BLaER1 treated with 17β-estradiol and CSF1 and Interleukin-3, amounts not matched to agents 10 nM and 100 nM (cell line): ENCODE measurements around the gene DGKD.

Experiments used
- H3K27ac ChIP-seq, 11 experiments: shearing (Covaris generic); formaldehyde crosslinking; 2 replicates each; pipeline ENCODE4 v1.8.1; 2022
- H3K27me3 ChIP-seq, 11 experiments: shearing (Covaris generic); formaldehyde crosslinking; 2 replicates each; pipeline ENCODE4 v1.8.1; 2022
- H3K36me3 ChIP-seq, 11 experiments: shearing (Covaris generic); formaldehyde crosslinking; 2 replicates each; pipeline ENCODE4 v1.8.1; 2022
- H3K4me1 ChIP-seq, 10 experiments: shearing (Covaris generic); formaldehyde crosslinking; 2 replicates each; pipeline ENCODE4 v1.8.1; 2022
- H3K4me2 ChIP-seq, 11 experiments: shearing (Covaris generic); formaldehyde crosslinking; 2 replicates each; pipeline ENCODE4 v1.8.1; 2022
- H3K4me3 ChIP-seq, 10 experiments: shearing (Covaris generic); formaldehyde crosslinking; 2 replicates each; pipeline ENCODE4 v1.8.1; 2022
- H3K9ac ChIP-seq, 11 experiments: shearing (Covaris generic); formaldehyde crosslinking; 2 replicates each; pipeline ENCODE4 v1.8.1; 2022
- H3K9me3 ChIP-seq, 11 experiments: shearing (Covaris generic); formaldehyde crosslinking; replicated peaks in 1 of 11; 2 replicates each; pipeline ENCODE4 v1.8.1; 2022
- H4K20me1 ChIP-seq, 11 experiments: shearing (Covaris generic); formaldehyde crosslinking; 2 replicates each; pipeline ENCODE4 v1.8.1; 2022
- Cebpa-rat ChIP-seq, 11 experiments: shearing (Covaris generic); IDR thresholded peaks; 2 replicates each; pipeline ENCODE4 v1.8.1; 2022

The DGKD gene

DNA sequence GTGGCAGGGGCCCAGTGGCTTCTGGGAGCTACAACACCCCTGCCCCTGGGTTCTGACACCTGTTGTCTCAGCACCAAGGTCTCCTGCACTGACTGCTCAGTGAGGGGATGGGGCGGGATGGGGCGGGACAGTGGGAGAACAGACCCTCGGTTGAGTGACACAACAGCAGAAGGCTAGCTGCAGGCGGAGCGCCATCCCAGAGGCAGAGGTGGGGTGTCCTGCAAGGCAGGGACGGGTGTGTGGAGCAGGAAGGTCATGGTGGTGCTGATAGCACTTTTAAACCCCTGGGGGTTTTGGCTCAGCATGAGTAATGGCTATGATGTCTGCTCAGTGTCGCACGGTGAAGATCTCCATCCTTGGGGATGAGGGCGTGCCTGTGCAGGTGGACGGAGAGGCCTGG is 105.1 kb downstream of the DGKD start:
- Histone ChIP-seq H3K27ac (no peak overlapping the region), H3K36me3 (peaks cover 99 to 100% (median 100%) of the 10 kb centered on the region in 11 experiments), H3K4me2 (no peak overlapping the region)

DNA sequence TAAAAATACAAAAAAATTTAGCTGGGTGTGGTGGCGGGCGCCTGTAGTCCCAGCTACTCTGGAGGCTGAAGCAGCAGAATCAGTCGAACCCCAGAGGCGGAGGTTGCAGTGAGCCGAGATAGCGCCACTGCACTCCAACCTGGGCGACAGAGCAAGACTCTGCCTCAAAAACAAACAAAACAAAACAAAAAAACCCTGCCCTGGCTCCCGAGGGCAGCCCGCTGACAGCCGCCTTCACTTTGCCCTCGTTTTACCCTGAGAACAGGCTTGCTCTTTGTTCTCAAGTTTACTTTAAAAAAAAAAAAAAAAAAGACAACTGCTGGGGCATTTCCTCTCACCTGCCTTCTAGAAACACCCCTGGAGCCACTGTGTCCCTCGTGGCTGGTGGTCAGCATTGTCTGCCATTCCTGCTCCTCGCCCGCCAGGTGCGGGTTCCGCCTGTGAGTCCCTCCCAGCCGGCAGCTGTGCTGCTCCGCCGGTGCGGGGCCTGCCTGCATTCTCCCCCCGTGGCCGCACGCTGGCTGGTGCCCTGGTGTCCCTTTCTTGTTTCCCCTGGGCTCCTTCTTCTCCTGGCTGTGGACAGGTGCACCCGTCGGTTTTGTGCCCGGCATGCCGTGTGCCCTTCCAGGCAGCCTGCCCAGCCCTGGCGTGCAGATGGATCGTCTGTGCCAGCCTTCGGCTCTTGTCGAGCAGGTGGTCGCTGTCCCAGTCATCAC is 106.6 kb downstream of the DGKD start:
- Histone ChIP-seq H3K4me1 (no peaks in the 10 kb centered on the region), H3K9me3 (no peaks in the 10 kb centered on the region), H3K36me3 (peaks cover 98 to 100% (median 99%) of the 10 kb centered on the region in 11 experiments), H3K4me3 (no peak overlapping the region), H4K20me1 (peaks cover 0 to 99% (median 88%) of the 10 kb centered on the region in 11 experiments; a peak in 18 of 22 replicates), H3K27ac (no peak overlapping the region), H3K9ac (no peak overlapping the region), H3K27me3 (no peaks in the 10 kb centered on the region), H3K4me2 (no peak overlapping the region)
- TF ChIP-seq Cebpa-rat (IDR thresholded peaks at IDR 0.05), result no peak

More for the DNA sequence above, 105.1 kb downstream of the DGKD start:
- TF ChIP-seq Cebpa-rat (IDR thresholded peaks at IDR 0.05), result no peak
- H3K4me3 ChIP-seq, result no peak overlapping the region
- H4K20me1 ChIP-seq, result peaks cover 0 to 99% (median 93%) of the 10 kb centered on the region in 11 experiments; a peak in 18 of 22 replicates
- no peak overlapping the region for H3K9ac ChIP-seq
- no peaks in the 10 kb centered on the region for H3K9me3 ChIP-seq
- peaks cover 0 to 11% (median 0%) of the 10 kb centered on the region in 10 experiments; a peak in 3 of 20 replicates for H3K4me1 ChIP-seq
- no peaks in the 10 kb centered on the region for H3K27me3 ChIP-seq

DNA sequence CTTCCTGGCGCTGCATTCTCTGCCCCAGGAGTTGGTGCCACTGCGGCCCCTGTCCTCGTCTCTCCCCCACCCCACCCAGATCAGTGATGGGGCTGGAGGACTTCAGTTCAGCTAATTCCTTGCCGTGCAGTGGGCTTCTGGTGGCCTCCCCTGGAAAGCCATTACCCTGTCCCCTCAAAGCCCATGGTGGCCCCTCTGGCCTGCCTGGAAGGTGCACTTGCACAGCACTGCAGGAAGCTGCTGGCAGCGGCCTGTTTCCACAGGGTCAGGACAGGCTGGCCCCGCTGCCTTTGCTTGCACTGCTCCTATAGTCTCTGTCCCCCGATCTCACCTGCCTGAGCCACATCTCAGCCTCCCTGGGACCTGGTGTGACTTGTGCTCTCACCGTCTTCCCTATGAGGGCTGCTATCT is 107.2 kb downstream of the DGKD start:
- peaks cover 95 to 100% (median 99%) of the 10 kb centered on the region in 11 experiments for H3K36me3 ChIP-seq
- H3K27me3 ChIP-seq, result no peaks in the 10 kb centered on the region
- no peaks in the 10 kb centered on the region for H3K4me1 ChIP-seq
- no peak overlapping the region for H3K9ac ChIP-seq
- H3K4me3 ChIP-seq, result no peak overlapping the region
- no peak overlapping the region for H3K27ac ChIP-seq
- no peak for TF ChIP-seq Cebpa-rat (IDR thresholded peaks at IDR 0.05)
- H4K20me1 ChIP-seq, result peaks cover 0 to 97% (median 88%) of the 10 kb centered on the region in 11 experiments; a peak in 18 of 22 replicates
- no peaks in the 10 kb centered on the region for H3K9me3 ChIP-seq
- H3K4me2 ChIP-seq, result no peak overlapping the region

DNA sequence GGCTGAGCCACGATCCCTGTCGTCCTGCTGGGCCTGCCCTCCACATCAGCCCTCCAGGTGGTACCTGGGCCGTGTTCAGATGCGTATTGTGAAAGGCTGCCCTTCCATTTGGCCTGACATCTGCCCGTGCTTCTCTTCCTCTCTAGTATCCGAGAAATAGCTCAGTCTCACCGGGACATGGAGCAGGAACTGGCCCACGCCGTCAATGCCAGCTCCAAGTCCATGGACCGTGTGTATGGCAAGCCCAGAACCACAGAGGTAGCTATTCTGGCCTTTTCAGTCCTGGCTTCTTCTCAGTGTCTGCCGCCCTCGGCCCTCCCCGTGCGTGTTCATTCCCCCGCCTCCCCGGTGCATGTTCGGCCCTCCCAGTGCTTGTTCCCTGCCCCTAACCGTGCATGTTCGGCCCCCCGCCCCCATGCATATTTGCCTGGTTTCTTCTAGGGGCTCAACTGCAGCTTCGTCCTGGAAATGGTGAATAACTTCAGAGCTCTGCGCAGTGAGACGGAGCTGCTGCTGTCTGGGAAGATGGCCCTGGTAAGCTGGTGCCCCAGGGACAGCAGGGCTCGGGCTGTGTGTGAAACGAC is 108.0 kb downstream of the DGKD start:
- no peak overlapping the region for H3K4me2 ChIP-seq
- peaks cover 95 to 100% (median 99%) of the 10 kb centered on the region in 11 experiments for H3K36me3 ChIP-seq
- no peak overlapping the region for H3K4me3 ChIP-seq
- H3K27ac ChIP-seq, result no peak overlapping the region
- H3K4me1 ChIP-seq, result no peaks in the 10 kb centered on the region
- peaks cover 0 to 97% (median 88%) of the 10 kb centered on the region in 11 experiments; a peak in 18 of 22 replicates for H4K20me1 ChIP-seq
- H3K9me3 ChIP-seq, result no peaks in the 10 kb centered on the region
- H3K27me3 ChIP-seq, result no peaks in the 10 kb centered on the region
- H3K9ac ChIP-seq, result no peak overlapping the region
- TF ChIP-seq Cebpa-rat (IDR thresholded peaks at IDR 0.05), result no peak

DNA sequence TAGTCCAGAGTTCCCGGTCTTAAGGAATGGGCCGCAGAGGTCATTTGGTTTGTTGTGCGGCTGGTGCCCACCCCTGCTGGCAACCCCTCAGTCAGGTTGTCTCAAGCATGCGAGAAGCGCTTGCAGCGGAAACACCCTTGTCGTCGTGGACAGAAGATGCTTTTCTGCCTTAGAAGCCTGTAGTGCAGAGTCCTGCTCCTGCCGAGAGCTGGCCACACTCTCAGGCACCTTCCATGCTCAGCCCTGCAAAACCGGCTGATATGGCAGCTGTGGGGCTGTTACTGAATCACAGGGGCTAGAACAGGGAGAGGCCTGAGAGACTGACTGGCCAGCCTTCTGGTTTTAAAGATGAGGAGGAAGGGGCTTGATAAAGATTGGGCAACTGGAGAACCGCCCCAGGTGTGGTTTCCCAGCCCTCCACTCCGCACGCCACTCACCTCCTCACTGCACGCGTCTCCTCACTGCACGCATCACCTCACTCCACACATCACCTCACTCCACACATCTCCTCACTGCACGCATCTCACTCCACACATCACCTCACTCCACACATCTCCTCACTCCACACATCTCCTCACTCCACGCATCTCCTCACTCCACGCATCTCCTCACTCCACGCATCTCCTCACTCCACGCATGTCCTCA is 108.7 kb downstream of the DGKD start:
- Histone ChIP-seq H3K4me1 (no peaks in the 10 kb centered on the region), H4K20me1 (peaks cover 0 to 97% (median 87%) of the 10 kb centered on the region in 11 experiments; a peak in 18 of 22 replicates), H3K4me3 (no peak overlapping the region), H3K9ac (no peak overlapping the region), H3K27ac (no peak overlapping the region), H3K4me2 (no peak overlapping the region), H3K36me3 (peaks cover 95 to 100% (median 99%) of the 10 kb centered on the region in 11 experiments), H3K27me3 (no peaks in the 10 kb centered on the region), H3K9me3 (no peaks in the 10 kb centered on the region)
- TF ChIP-seq Cebpa-rat (IDR thresholded peaks at IDR 0.05), result no peak

DNA sequence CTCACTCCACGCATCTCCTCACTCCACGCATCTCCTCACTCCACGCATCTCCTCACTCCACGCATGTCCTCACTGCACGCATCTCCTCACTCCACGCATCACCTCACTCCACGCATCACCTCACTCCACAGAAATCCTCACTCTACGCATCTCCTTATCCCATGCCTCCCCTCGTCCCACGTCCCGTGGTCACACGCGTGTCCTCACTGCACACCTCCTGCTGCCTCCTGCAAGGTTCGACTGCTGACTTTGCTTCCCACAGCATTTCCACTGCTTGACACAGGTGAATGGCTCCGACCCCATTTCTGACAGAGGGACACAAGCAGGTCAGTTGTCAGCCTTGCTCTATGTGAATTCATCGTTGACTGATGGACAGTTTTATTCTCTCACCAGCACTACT is 109.3 kb downstream of the DGKD start:
- Histone ChIP-seq H3K4me2 (no peak overlapping the region), H3K36me3 (peaks cover 95 to 100% (median 99%) of the 10 kb centered on the region in 11 experiments), H3K4me3 (no peak overlapping the region)

DNA sequence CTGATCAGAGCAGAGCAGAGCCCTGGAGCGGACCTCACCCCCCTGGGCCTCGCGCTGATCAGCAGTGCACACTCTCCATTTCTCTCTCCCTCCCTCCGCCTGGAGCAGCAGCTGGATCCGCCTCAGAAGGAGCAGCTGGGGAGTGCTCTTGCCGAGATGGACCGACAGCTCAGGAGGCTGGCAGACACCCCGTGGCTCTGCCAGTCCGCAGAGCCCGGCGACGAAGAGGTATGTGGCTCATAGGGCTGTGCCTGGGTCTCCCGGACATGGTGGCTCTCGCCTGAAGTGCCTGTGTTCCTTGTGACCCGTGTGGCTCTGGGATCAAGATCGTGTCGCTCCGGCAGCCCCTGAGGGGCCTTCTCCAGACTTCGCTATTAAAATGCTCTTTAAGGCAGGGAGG is 109.8 kb downstream of the DGKD start:
- H3K9ac ChIP-seq, result no peak overlapping the region
- no peak overlapping the region for H3K4me3 ChIP-seq
- H3K4me2 ChIP-seq, result no peak overlapping the region
- peaks cover 0 to 98% (median 87%) of the 10 kb centered on the region in 11 experiments; a peak in 18 of 22 replicates for H4K20me1 ChIP-seq
- no peaks in the 10 kb centered on the region for H3K9me3 ChIP-seq
- TF ChIP-seq Cebpa-rat (IDR thresholded peaks at IDR 0.05), result no peak
- peaks cover 95 to 100% (median 99%) of the 10 kb centered on the region in 11 experiments for H3K36me3 ChIP-seq
- H3K27me3 ChIP-seq, result no peaks in the 10 kb centered on the region
- no peaks in the 10 kb centered on the region for H3K4me1 ChIP-seq
- no peak overlapping the region for H3K27ac ChIP-seq

More for the DNA sequence above, 109.3 kb downstream of the DGKD start:
- H3K27me3 ChIP-seq, result no peaks in the 10 kb centered on the region
- no peaks in the 10 kb centered on the region for H3K4me1 ChIP-seq
- H3K27ac ChIP-seq, result no peak overlapping the region
- H4K20me1 ChIP-seq, result peaks cover 0 to 98% (median 87%) of the 10 kb centered on the region in 11 experiments; a peak in 18 of 22 replicates
- H3K9ac ChIP-seq, result no peak overlapping the region
- no peaks in the 10 kb centered on the region for H3K9me3 ChIP-seq
- no peak for TF ChIP-seq Cebpa-rat (IDR thresholded peaks at IDR 0.05)

DNA sequence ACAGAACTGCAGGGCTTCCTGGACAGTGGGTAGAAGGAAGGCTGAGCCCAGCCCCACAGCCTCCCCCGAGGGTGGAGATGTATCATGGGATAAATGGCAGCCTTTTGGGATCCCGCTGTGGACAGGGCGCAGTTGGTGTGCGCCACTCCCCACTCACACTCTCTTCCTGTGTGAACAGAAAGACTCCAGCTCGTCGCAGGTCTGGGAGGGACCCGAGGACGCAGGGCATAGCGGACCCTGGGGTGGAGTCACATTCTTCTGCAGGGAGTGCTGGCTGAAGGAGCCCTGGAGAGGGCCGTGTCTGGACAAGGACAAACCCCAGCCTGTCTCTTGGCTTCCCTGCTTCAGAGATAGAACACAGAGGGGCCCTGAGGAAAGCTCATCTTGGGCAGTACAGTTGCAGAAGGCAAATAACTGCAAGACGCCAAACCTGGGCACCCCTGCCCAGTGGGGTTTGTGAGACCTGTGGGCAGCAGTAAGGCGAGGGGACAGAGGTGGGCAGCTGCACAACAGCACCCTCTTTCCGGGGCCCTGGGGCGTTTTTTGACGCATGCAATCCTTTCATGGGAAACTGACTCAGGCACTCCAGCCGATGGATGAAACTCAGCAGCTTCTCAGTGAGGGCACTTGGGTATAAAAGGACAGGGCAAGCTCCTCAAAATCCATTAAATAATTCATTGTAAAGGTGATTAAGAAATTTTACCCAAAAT is 110.4 kb downstream of the DGKD start:
- peaks cover 95 to 100% (median 99%) of the 10 kb centered on the region in 11 experiments for H3K36me3 ChIP-seq
- no peaks in the 10 kb centered on the region for H3K4me1 ChIP-seq
- H3K4me3 ChIP-seq, result no peak overlapping the region
- H3K27me3 ChIP-seq, result no peaks in the 10 kb centered on the region
- H4K20me1 ChIP-seq, result peaks cover 0 to 98% (median 87%) of the 10 kb centered on the region in 11 experiments; a peak in 18 of 22 replicates
- no peak for TF ChIP-seq Cebpa-rat (IDR thresholded peaks at IDR 0.05)
- H3K27ac ChIP-seq, result no peak overlapping the region
- no peaks in the 10 kb centered on the region for H3K9me3 ChIP-seq
- no peak overlapping the region for H3K4me2 ChIP-seq
- H3K9ac ChIP-seq, result no peak overlapping the region
